Measurements from ENCODE around the gene TIMP4.

TIMP4 gene

GRCh38 chr3:12147049-12147780 lies 11.5 kb downstream of the TIMP4 start:
- DNase-seq (ENCODE audit: low read depth in 2 of 2), result no peak

DNA sequence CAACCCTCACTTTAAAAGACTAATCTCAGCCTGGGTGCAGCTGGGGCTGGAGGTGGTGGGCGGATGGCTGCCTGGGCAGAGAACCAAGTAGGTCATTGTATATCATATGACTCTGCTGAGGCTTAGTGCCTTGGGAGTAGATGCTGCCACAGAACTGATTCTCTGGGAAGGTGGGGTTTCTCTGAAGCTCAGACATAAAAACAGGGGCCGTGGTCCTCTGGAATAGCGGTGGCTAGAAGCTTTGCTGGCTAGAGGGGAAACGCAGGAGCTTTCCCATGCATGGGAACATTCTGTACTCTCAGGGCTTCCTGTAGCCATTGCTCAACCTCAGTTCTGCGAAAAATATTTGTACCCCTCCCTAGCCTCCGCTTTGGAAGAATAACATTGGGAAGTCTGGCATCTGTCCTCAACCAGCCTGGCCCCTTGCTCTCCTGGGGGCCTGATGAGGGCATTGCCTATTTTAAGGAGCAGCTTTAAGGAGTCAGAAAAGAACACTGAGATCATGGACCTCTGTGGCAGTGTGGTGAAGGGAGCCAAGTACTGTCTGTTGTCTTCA lies 14.7 kb downstream of the TIMP4 start:
- DNase-seq (ENCODE audit: low read depth in 2 of 2), result no peak

DNA sequence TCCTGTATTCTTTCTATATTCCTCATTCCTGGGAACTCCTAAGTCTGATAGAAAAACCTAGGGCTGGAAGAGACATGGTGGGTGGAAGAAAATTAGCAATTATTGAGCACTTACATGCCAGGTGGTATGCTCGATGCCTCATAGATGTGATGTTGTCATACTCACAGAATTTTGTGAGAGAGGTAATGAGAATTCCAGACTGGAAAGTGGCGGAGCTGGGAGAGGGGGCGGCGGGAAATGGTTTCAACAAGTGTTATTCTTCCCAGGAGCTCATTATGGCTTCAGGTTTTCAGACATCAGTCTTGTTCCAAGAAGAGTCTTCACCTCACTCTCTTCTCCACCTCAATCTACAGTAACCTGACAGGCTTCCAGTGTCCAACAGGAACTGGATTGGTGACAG lies 16.2 kb downstream of the TIMP4 start:
- DNase-seq (ENCODE audit: low read depth in 2 of 2), result no peak

- DNase-seq (ENCODE audit: low read depth in 2 of 2), result no peak
Measured at GRCh38 chr3:12141350-12141749, 17.4 kb downstream of the TIMP4 start.

DNA sequence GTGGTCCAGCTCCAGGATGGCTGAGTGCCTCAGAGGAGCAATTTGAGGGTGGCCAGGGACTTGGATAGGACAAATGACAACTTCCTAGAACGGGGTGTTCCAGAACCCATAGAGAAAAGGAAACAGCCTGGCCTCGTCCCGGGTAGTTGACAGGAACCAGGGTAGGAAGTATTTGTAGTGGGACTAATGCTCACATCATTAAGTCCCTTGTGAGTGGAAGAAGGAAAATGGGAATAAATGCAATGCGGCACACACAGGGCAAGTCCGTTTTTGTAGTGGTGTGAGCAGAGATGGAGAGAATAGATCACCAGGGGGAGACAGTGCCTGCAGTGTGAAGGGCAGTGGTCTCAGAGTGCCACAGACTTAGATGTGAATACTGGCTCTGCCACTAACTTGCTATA lies 19.6 kb downstream of the TIMP4 start:
- DNase-seq (ENCODE audit: low read depth in 2 of 2), result no peak

- DNase-seq (ENCODE audit: low read depth in 2 of 2), result no peak
Measured at GRCh38 chr3:12138044-12138443, 20.7 kb downstream of the TIMP4 start.

DNA sequence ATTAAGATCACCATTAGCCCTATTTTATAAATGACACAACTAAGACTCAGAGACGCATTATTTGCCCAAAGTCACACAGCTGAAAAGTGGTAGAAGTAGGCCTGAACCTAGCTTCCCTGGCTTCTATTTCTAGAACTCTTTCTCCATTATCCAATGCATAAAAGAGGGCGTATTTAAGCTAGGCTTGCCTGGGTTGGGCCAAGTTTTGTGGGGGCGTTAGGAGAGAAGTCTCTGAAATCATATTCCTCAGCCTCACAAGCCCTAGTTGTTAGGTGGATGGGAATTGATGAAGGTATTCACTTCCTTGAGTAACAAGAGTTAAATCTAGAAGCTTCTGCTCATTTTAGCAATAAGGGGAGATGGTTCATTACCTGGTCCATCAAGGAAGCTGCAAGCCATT lies 22.3 kb downstream of the TIMP4 start:
- no peak for DNase-seq (ENCODE audit: low read depth in 2 of 2)

- peak; percentile 30 to 66 for DNase-seq (ENCODE audit: low read depth in 2 of 2)
Measured at GRCh38 chr3:12135029-12135657, 23.6 kb downstream of the TIMP4 start.

GRCh38 chr3:12132881-12133280 lies 25.8 kb downstream of the TIMP4 start:
- no peak for DNase-seq (ENCODE audit: low read depth in 2 of 2)

DNA sequence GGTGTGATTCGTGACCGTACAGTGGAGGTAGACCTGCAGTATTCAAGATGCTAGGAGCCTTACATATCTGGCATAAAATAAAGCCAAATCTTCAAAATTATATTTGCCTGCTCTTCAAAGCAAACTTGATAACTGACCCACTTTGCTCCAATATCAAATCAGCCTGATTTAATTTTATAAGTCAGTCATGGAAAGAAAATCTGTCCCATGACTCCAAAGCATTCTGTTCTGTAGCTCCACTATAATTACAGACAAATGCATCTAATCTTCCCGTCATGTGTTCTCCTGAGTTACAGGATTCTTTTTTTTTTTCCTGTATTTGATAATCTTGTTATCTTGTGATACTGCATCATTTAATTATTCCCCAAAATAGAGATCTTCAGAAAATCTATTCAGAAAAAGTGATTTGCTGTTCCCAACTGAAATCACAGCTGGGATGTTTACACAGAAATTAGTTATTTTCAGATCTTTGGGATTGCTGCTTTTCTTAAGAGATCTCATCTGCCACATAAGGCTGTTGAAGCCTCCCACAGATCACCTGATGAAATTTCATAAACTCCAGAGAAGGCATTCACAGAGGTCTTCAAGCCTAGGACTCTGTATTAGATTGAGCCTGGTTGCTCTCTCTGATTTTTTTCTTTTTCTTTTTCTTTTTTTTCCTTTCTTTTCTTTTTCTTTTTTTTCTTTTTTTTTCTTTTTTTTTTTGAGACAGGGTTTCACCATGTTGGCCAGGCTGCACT lies 27.2 kb downstream of the TIMP4 start:
- no peak for DNase-seq (ENCODE audit: low read depth in 2 of 2)

DNA sequence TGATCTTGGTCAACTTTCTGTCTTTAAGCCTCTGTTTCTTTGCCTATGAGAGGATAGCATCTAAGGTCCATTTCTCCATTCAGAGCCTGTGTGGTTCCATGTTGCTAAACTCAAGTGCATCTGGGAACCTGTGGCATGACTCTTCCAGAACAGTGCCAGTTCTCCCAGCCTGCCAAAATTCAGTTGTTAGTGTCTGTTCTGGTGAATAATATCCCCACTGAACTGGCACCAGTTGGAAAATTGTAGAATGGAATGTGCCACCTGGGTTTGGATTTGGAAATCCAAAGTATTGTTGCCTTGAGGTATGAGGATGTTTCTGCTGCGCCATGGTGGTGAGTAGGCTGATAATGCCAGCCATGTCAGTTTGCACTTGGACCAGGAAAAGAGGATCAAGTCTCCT lies 31.3 kb downstream of the TIMP4 start:
- no peak for DNase-seq (ENCODE audit: low read depth in 2 of 2)

- no peak for DNase-seq (ENCODE audit: low read depth in 2 of 2)
Measured at GRCh38 chr3:12125772-12126171, 32.9 kb downstream of the TIMP4 start.

DNA sequence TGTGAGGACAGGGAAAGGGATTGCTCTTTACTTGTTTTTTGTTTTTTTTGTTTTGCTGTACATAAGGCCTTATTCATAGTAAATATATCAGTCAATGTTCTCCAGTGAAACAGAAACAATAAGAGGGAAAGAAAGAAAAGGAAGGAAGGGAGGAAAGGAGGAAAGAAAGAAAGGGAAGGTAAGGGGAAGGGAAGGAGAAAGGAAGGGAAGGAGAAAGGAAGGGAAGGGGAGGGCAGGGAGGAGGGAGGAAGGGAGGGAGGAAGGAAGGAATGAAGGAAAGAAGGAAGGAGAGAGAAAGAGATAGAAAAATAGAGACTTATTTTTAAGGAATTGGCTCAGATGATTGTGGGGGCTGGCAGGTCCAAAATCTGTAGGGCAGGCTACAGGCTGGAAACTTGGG lies 37.2 kb downstream of the TIMP4 start:
- no peak for DNase-seq (ENCODE audit: low read depth in 2 of 2)

DNA sequence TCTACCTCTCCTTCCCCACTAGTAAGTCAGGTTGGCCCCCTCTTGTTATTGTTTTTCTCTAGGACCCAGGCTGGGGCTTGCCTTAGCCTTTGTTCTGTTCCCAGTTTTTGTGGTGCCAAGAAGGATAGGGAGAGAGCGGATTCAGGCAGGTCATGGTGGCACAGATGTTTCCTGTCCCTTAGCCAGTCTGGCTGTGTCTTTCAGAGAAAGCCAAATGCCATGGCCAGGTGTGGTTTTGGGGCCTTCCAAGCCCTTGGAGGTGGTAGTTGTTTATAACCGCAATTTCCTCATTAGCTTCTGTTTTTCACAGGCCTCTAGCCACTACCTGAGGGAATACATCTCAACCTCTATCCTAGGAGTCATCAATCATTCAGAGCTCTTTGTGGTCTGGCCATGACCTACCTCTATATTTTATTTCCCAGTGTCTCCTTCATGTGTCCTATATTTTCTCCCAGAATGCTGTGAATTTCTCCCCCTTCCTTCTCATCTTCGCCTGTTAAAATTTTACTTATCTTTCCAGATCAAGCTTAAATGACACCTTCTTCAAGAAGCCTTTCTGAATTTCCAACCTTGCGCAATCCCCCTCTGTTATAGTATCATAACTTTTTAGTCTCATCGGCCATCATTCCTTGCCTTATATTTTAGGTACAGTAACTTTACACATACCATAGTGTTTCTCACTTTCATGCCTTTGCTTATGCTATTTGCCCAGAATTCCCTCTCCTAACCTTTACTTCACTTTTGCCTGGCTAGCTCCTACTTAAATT lies 38.2 kb downstream of the TIMP4 start:
- no peak for DNase-seq (ENCODE audit: low read depth in 2 of 2)

DNA sequence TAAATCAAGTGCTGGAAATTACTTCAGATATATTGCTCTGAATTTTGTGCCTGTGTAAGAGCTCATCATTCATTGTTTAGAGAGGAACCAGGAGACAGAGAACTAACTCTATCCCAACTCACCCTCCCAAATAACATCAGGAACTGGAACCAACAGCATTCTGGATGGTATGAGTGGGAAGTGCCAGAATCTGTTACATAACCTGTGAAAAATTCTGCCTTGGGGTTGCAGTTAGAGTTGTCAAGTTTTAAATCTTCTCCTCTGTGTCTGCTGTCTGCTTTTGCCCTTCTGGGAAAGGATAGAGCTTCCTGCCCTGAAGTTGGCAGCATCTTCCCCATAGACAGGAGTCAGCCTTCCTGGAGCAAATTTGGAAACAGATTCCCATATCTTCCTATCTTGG lies 41.2 kb downstream of the TIMP4 start:
- no peak for DNase-seq (ENCODE audit: low read depth in 2 of 2)

DNA sequence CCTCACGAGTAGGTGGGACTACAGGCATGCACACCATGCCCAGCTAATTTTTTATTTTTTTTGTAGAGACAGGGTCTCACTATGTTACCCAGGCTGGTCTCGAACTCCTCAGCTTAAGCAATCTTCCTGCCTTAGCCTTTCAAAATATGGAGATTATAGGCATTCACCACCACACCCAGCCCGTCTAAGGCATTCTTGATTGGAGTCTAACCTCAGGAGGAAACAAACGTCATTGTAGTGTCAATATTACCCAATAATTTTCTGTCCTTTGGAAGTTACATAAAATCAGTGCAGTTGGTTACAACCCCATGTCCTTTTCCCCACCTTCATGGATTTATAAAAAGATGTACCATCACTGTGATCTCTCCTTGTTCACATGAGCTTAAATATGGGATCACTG lies 41.8 kb downstream of the TIMP4 start:
- DNase-seq (ENCODE audit: low read depth in 2 of 2), result no peak

DNA sequence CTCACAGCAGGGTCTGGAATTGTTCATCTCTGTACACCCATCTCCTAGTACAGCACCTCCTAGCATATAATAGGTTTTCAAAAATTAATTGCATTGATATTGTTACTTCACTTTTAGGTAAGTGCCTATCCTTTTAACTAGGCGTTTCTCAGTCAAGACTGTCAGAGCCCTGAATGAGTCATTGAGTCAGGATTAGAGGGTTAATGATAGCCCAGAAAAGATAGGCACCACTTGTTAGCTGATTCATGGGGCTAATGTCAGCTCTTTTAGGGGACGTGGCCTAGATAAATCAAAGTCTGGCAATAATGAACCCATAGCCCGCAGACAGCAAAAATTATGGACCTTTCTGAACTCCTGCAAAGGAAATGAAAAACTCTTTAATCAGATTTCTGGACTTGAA lies 42.9 kb downstream of the TIMP4 start:
- DNase-seq (ENCODE audit: low read depth in 2 of 2), result no peak

DNA sequence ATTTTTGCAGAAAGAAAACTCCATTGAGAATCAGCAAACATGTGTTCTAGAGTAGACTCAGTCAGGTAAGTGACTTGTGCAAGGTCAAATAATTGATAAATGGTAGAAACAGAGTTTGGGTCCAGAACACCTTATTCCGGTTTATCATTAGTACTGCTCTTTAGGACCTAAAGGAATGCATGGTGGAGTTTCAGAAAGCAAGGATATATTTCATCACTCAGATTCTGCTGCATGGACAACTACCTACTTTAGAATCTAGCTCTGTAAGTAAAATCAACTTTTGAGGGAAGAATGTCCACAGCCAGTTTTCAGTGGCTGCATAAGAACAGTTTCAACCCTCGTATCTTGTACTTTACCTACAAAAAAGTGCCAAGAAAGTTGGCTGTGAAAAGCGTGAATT lies 43.6 kb downstream of the TIMP4 start:
- DNase-seq (ENCODE audit: low read depth in 2 of 2), result no peak

DNA sequence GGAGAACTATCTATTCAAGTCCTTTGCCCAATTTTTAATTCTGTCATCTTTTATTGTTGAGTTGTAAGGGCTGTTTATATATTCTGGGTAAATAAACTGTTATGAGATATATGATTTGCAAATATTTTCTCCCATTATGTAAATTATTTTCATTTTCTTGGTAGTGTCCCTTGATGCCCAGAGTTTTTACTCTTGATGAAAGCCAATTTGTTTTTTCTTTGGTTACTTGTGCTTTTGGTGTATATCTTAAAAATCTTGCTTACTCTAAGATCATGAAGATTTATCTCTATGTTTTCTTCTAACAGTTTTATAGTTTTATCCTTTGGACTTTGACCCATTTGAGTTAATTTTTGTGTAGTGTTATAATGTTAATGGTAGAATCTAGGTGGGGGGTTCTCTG lies 44.5 kb downstream of the TIMP4 start:
- DNase-seq (ENCODE audit: low read depth in 2 of 2), result no peak

- DNase-seq (ENCODE audit: low read depth in 2 of 2), result no peak
Measured at GRCh38 chr3:12107071-12107713, 51.5 kb downstream of the TIMP4 start.
